Sigmoid colon (tissue), 7 donors: ENCODE results near the gene ZNF766. TPM values are rescaled to one million over a fixed set of nuclear protein-coding genes. Genes with fewer than 3 reads are reported as not detected.
A peak's percentile ranks its signal among the peaks of the same experiment; 100 is the strongest.

Experiments
- DNase-seq: peaks from one replicate; pipeline ENCODE4 v3.0.0-alpha.2; 2019
- H3K27ac ChIP-seq, 4 donors: fragments of 200-600 bp; sonication (generic); one replicate each; pipeline ENCODE4 v1.5.1; 2016 to 2019; ENCODE audit warnings: mild to moderate bottlenecking in 1 of 4
- H3K27me3 ChIP-seq, 3 donors: fragments of 200-600 bp; sonication (generic); one replicate each; pipeline ENCODE4 v1.5.1; 2019; ENCODE audit warnings: mild to moderate bottlenecking in 1 of 3
- H3K36me3 ChIP-seq, 4 donors: fragments of 200-600 bp; sonication (generic); one replicate each; pipeline ENCODE4 v1.5.1; 2016 to 2019
- H3K4me1 ChIP-seq, 4 donors: fragments of 200-600 bp; sonication (generic); one replicate each; pipeline ENCODE4 v1.5.1; 2017 to 2019
- H3K4me3 ChIP-seq, 4 donors: fragments of 200-600 bp; sonication (generic); one replicate each; pipeline ENCODE4 v1.5.1; 2017 to 2019; ENCODE audit warnings: mild to moderate bottlenecking in 2 of 4, moderate library complexity in 1 of 4
- H3K9me3 ChIP-seq, 4 donors: fragments of 200-600 bp in 3 of 4; sonication (generic) in 3 of 4; one replicate each; pipeline versions ENCODE4 v1.5.1 to v1.6.1; 2013 to 2019
- EP300 ChIP-seq, 4 donors: sonication (generic); formaldehyde crosslinking; IDR thresholded peaks; one replicate each; pipeline ENCODE4 v1.6.1; 2017; ENCODE audit warnings: antibody characterized with exemption in 4 of 4
- POLR2A ChIP-seq, 2 donors: fragments of 450-650 bp; IDR thresholded peaks; one replicate each; pipeline ENCODE4 v1.6.1; 2016; ENCODE audit warnings: antibody characterized with exemption in 2 of 2, mild to moderate bottlenecking in 2 of 2, moderate library complexity in 2 of 2
- POLR2AphosphoS5 ChIP-seq, 4 donors: sonication (generic); formaldehyde crosslinking; IDR thresholded peaks; one replicate each; pipeline ENCODE4 v1.6.1; 2017; ENCODE audit warnings: antibody characterized with exemption in 4 of 4
- WGBS, 2 donors: extraction: QIAGEN DNeasy Blood & Tissue Kit; methylation state at CpG; one replicate each; pipeline ENCODE4 v1.1.7; 2013; 5-methylcytosine and 5-hydroxymethylcytosine counted together
- intact Hi-C: fragments of 100-400 bp; cut with DNase I; formaldehyde crosslinking; loops from one replicate; pipeline ENCODE4 v1.15.1; 2023
- polyA plus RNA-seq, 3 donors: library from polyadenylated mRNA; stranded (reverse); fragments of 200-250 nt; gene quantifications; one replicate each; pipeline ENCODE4 v1.2.3, GENCODE V29; 2013
- total RNA-seq, 4 donors: library from RNA; depleted of rRNA; stranded (reverse); fragments of >200 nt; gene quantifications; one replicate each; pipeline ENCODE4 v1.1.0, GENCODE V29; 2016
- TF ChIP-seq, protein P1 (sequence below), 4 experiments: fragments of 450-650 bp in 3 of 4; fragments of 200-600 bp in 1 of 4; IDR thresholded peaks; one replicate each; pipeline ENCODE4 v1.5.1; 2016 to 2019; ENCODE audit warnings: antibody characterized with exemption in 4 of 4, mild to moderate bottlenecking in 3 of 4, moderate library complexity in 2 of 4
- donor health status: healthy with polysubstance abuse.
- donor health status: Bipolar disorder and iron deficiency.
- donor health status: healthy.

ZNF766 gene
- total and polyA plus RNA-seq, 7 donors = 2.8 to 11.0 (median 5.7) TPM

DNA sequence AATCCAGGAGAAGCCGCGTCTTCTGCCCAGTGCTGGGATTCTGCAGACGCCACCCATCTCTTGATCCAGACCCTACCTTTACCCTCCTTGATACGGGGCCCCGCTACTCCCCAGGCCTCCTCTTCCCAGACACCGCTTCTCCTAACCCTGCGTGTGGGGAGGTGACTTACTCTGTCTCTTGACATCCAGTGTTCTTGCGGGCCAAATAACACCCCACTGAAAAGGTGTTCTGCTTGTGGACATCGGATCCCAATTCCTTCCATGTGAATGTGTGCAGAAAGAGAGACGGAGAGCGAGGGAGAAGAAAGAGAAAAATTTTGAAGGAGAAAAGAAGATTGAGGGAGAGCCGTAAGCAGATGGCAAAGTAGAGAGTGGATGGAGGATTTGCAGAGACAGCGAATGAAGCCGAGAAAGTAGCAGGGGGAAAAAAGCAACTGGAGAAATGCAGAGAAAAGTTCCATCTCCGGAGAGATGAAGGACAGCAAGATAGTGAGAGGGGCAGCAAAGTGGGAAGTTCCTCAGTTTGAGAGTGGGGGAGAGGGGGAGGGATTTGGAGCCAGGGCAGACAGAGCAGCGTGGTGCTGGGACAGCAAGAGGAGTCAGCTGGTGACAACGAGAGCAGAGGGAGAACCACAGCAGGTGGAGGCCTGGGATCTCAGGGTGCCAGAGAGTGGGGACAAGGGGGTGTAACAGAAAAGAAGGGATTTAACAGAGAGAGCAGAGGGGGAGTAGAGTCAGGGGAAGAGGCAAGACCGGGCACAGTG lies 28.4 kb downstream of the ZNF766 start:
- no peaks in the 10 kb centered on the region for H3K27me3 ChIP-seq
- H3K27ac ChIP-seq = peak overlapping the region; percentile 89 to 95 (median 92)
- peak overlapping the region; percentile 64 to 93 (median 84) for H3K4me3 ChIP-seq
- TF ChIP-seq, protein P1, sequence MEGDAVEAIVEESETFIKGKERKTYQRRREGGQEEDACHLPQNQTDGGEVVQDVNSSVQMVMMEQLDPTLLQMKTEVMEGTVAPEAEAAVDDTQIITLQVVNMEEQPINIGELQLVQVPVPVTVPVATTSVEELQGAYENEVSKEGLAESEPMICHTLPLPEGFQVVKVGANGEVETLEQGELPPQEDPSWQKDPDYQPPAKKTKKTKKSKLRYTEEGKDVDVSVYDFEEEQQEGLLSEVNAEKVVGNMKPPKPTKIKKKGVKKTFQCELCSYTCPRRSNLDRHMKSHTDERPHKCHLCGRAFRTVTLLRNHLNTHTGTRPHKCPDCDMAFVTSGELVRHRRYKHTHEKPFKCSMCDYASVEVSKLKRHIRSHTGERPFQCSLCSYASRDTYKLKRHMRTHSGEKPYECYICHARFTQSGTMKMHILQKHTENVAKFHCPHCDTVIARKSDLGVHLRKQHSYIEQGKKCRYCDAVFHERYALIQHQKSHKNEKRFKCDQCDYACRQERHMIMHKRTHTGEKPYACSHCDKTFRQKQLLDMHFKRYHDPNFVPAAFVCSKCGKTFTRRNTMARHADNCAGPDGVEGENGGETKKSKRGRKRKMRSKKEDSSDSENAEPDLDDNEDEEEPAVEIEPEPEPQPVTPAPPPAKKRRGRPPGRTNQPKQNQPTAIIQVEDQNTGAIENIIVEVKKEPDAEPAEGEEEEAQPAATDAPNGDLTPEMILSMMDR (IDR thresholded peaks at IDR 0.05) = no peak
- TF ChIP-seq EP300 (IDR thresholded peaks at IDR 0.05) (no peak), POLR2A (IDR thresholded peaks at IDR 0.05) (no peak), POLR2AphosphoS5 (IDR thresholded peaks at IDR 0.05) (no peak)
- no peak for DNase-seq
- peaks cover 0 to 19% (median 0%) of the 10 kb centered on the region in 4 donors for H3K9me3 ChIP-seq
- 22 to 43% methylated on average over 18 of the region's 18 CpGs for WGBS, 2 donors
- peaks cover 10 to 33% (median 26%) of the 10 kb centered on the region in 4 donors for H3K36me3 ChIP-seq
- intact Hi-C loops = loop anchor here (2.0 to 5.0 kb wide), 2 partner anchors 39 to 100 kb away; partner anchors contain the start of genes ZNF528 and ZNF610
- peaks cover 0 to 19% (median 12%) of the 10 kb centered on the region in 4 donors for H3K4me1 ChIP-seq

DNA sequence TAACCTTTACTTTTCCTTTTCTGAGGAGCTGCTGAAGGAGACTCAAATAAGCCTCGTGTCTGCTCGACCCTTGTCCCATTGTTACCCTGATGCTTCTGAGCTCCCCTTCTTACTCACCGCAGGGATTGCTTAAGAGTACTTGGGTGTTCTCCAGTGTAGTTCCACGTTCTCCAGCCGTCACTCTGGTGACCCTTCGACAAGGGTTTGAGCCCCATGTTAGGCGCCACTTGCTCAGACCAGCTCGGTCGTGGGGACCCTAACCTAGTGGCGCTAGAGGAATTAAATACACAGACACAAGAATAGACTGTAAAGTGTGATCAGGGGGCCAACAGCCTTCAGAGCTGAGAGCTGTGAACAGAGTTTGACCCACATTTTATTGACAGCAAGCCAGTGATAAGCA lies 37.9 kb downstream of the ZNF766 start:
- TF ChIP-seq POLR2A (IDR thresholded peaks at IDR 0.05) (no peak), EP300 (IDR thresholded peaks at IDR 0.05) (no peak), POLR2AphosphoS5 (IDR thresholded peaks at IDR 0.05) (no peak)
- TF ChIP-seq, protein P1 (IDR thresholded peaks at IDR 0.05) = no peak
- DNase-seq = no peak
- H3K36me3 ChIP-seq = peaks cover 17 to 96% (median 75%) of the 10 kb centered on the region in 4 donors
- H3K27ac ChIP-seq = no peak overlapping the region
- 97% methylated on average over 10 of the region's 10 CpGs for WGBS, 2 donors
- intact Hi-C loops = no loop called here
- no peaks in the 10 kb centered on the region for H3K4me1 ChIP-seq
- H3K9me3 ChIP-seq = peaks cover 37 to 82% (median 55%) of the 10 kb centered on the region in 4 donors
- H3K27me3 ChIP-seq = no peaks in the 10 kb centered on the region
- H3K4me3 ChIP-seq = no peak overlapping the region

DNA sequence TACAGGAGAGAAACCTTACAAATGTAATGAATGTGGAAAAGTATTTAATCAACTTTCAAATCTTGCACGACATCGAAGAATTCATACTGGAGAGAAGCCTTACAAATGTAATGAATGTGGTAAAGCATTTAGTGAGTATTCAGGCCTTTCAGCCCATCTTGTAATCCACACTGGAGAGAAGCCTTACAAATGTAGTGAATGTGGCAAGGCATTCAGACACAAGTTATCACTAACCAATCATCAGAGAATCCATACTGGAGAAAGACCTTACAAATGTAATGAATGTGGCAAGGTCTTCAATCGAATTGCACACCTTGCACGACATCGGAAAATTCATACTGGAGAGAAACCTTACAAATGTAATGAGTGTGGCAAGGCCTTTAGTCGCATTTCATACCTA lies 53.0 kb downstream of the ZNF766 start:
- intact Hi-C loops = no loop called here
- no peak for DNase-seq
- no peaks in the 10 kb centered on the region for H3K27me3 ChIP-seq
- TF ChIP-seq, protein P1 (IDR thresholded peaks at IDR 0.05) = no peak
- TF ChIP-seq POLR2A (IDR thresholded peaks at IDR 0.05) (no peak), EP300 (IDR thresholded peaks at IDR 0.05) (no peak), POLR2AphosphoS5 (IDR thresholded peaks at IDR 0.05) (no peak)
- H3K27ac ChIP-seq = no peak overlapping the region
- peaks cover 37 to 60% (median 52%) of the 10 kb centered on the region in 4 donors for H3K36me3 ChIP-seq
- H3K9me3 ChIP-seq = peaks cover 68 to 100% (median 89%) of the 10 kb centered on the region in 4 donors
- H3K4me1 ChIP-seq = no peaks in the 10 kb centered on the region
- 97 to 98% methylated on average over 6 of the region's 6 CpGs for WGBS, 2 donors
- H3K4me3 ChIP-seq = no peak overlapping the region

DNA sequence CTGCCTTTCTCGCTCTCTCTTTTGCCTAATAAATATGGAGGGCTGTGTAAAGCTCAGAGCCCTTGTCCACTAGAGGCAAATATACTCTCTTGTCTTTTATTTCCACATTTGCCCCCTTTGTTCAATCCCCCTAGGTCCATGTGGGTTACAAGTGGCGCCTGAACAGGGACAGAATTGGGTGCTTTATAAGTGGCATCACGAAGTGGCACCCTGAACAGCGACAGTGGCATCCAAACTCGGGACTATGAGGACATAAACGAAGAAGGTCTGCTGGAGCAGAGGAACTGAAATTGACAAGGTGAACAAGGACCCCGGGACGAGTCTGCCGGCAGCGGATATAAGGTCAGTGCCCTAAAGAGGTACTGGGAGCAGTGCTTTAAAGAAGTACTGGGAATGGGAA lies 62.4 kb downstream of the ZNF766 start:
- Histone ChIP-seq H3K4me3 (no peak overlapping the region), H3K4me1 (peaks cover 0 to 9% (median 1%) of the 10 kb centered on the region in 4 donors), H3K9me3 (peaks cover 17 to 64% (median 53%) of the 10 kb centered on the region in 4 donors), H3K36me3 (no peaks in the 10 kb centered on the region), H3K27me3 (no peaks in the 10 kb centered on the region), H3K27ac (no peak overlapping the region)
- TF ChIP-seq EP300 (IDR thresholded peaks at IDR 0.05) = no peak
- TF ChIP-seq POLR2AphosphoS5 (IDR thresholded peaks at IDR 0.05) = no peak
- TF ChIP-seq, protein P1 (IDR thresholded peaks at IDR 0.05) = no peak
- no peak for TF ChIP-seq POLR2A (IDR thresholded peaks at IDR 0.05)
- WGBS, 2 donors = 85 to 96% methylated on average over 10 of the region's 10 CpGs
- intact Hi-C loops = no loop called here
- DNase-seq = no peak
